PFSK-1 (cell line): ENCODE measurements around the gene SMIM45.

ENCODE experiments used
- FOXP2 ChIP-seq: optimal IDR thresholded peaks from 2 replicates; pipeline ENCODE3; 2011; ENCODE audit warnings: borderline replicate concordance, control low read depth, inconsistent platforms; ENCODE audit not compliant: insufficient read depth; ENCODE audit errors: extremely low read length, extremely low read depth
- POLR2AphosphoS5 ChIP-seq: IDR thresholded peaks from 2 replicates; pipeline ENCODE4 v1.6.1; 2012; ENCODE audit warnings: low read depth, mild to moderate bottlenecking, control low read depth, low read length, moderate library complexity
- REST ChIP-seq, 2 experiments: IDR thresholded peaks; 2 replicates each; pipeline versions ENCODE4 v1.6.1 to v1.8.0; 2011 to 2012; ENCODE audit warnings: low read depth in 2 of 2, low read length in 2 of 2, control low read depth in 1 of 2, inconsistent platforms in 1 of 2, mild to moderate bottlenecking in 1 of 2, moderate library complexity in 1 of 2; ENCODE audit not compliant: insufficient read depth in 1 of 2
- SIN3A ChIP-seq: IDR thresholded peaks from 2 replicates; pipeline ENCODE4 v1.6.1; 2012; ENCODE audit warnings: mild to moderate bottlenecking, low read length, moderate library complexity, borderline replicate concordance; ENCODE audit not compliant: insufficient read depth
- TAF1 ChIP-seq: IDR thresholded peaks from 2 replicates; pipeline ENCODE4 v1.6.1; 2012; ENCODE audit warnings: low read length, control low read depth, borderline replicate concordance; ENCODE audit not compliant: insufficient read depth

DNA sequence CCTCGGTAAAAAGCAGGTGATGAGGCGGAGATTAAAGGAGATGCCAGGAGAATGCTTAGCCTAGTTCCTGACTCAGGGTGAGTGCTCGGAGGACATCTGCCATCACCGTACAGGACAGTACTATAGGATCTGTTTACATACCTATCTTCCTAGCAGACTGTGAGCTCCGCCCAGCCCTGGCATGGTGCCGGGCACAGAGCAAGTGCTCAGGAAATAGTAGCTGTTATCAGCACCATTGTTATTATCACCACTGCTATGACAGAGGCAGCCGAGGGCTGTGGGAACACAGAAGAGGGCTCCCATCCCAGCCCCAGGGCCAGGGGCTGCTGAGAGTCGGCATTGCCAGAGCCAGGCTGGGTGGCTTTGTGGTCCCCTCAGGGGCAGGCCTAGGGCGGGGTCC lies 16.7 kb downstream of the SMIM45 start:
- TF ChIP-seq POLR2AphosphoS5 (no peak), SIN3A (no peak), REST (IDR thresholded peaks at IDR 0.05; ENCODE audit: insufficient read depth in 1 of 2, low read depth in 2 of 2, low read length in 2 of 2) (no peak), TAF1 (no peak), FOXP2 (no peak)
